ENCODE measurements around the gene MAPK6.

MAPK6 gene

GRCh38 chr15:52020221-52021085, 1.4 kb downstream of the MAPK6 start:
- H3K4me3 ChIP-seq (ENCODE audit: low read depth, low read length): peak overlapping the region; percentile 97
- no peaks in the 10 kb centered on the region; the same call in none of the 2 replicates for H3K36me3 ChIP-seq
- TF ChIP-seq CTCF (IDR thresholded peaks at IDR 0.05; ENCODE audit: low read depth, low read length): no peak
- no peaks in the 10 kb centered on the region for H3K27me3 ChIP-seq (ENCODE audit: insufficient read depth, low read depth, severe bottlenecking)
- peak overlapping the region; percentile 86 for H3K27ac ChIP-seq
- H3K9me3 ChIP-seq (ENCODE audit: severe bottlenecking): no peaks in the 10 kb centered on the region
- no peak for DNase-seq

DNA sequence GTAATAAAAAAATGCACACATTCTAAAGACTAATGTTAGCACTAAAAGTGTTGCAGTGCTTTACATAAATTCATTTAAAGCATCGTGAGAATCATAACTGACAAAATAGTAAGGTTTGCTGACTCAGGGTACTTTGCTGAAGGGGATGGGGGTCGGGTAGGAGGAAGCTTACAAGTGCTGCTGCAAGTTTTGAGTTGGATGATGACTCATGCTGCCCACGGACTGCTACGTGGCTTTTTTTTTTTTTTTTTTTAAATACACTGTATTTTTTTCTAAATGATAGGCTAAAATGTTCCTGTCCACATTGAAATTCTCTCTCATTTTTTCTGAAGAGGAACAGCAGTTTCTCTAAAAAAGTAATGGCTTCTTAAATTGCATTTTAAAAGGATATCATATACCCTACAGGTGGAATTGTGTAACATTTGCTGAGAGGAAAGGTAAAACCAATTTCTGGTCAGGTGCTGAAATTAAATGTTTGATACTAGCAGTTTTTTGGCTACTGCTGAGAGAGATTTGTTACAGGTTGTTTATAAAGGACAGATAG, 2.2 kb downstream of the MAPK6 start:
- no peaks in the 10 kb centered on the region for H3K27me3 ChIP-seq (ENCODE audit: insufficient read depth, low read depth, severe bottlenecking)
- H3K9me3 ChIP-seq (ENCODE audit: severe bottlenecking): no peaks in the 10 kb centered on the region
- no peak overlapping the region for H3K4me3 ChIP-seq (ENCODE audit: low read depth, low read length)
- no peak for TF ChIP-seq CTCF (IDR thresholded peaks at IDR 0.05; ENCODE audit: low read depth, low read length)
- no peaks in the 10 kb centered on the region; the same call in none of the 2 replicates for H3K36me3 ChIP-seq
- H3K27ac ChIP-seq: no peak overlapping the region
- no peak for DNase-seq

- H3K9me3 ChIP-seq (ENCODE audit: severe bottlenecking): no peaks in the 10 kb centered on the region
- no peaks in the 10 kb centered on the region; the same call in none of the 2 replicates for H3K36me3 ChIP-seq
- no peaks in the 10 kb centered on the region for H3K27me3 ChIP-seq (ENCODE audit: insufficient read depth, low read depth, severe bottlenecking)
- no peak for DNase-seq
- TF ChIP-seq CTCF (IDR thresholded peaks at IDR 0.05; ENCODE audit: low read depth, low read length): no peak
- H3K4me3 ChIP-seq (ENCODE audit: low read depth, low read length): no peak overlapping the region
- H3K27ac ChIP-seq: no peak overlapping the region
These were observed 3.0 kb downstream of the MAPK6 start for GRCh38 chr15:52021892-52022540.

- Histone ChIP-seq H3K4me3 (ENCODE audit: low read depth, low read length) (no peak overlapping the region), H3K27me3 (ENCODE audit: insufficient read depth, low read depth, severe bottlenecking) (no peaks in the 10 kb centered on the region), H3K36me3 (peaks cover under 1% of the 10 kb centered on the region), H3K9me3 (ENCODE audit: severe bottlenecking) (no peaks in the 10 kb centered on the region), H3K27ac (no peak overlapping the region)
- no peak for DNase-seq
- no peak for TF ChIP-seq CTCF (IDR thresholded peaks at IDR 0.05; ENCODE audit: low read depth, low read length)
These were observed 4.3 kb downstream of the MAPK6 start for GRCh38 chr15:52023169-52023922.

DNA sequence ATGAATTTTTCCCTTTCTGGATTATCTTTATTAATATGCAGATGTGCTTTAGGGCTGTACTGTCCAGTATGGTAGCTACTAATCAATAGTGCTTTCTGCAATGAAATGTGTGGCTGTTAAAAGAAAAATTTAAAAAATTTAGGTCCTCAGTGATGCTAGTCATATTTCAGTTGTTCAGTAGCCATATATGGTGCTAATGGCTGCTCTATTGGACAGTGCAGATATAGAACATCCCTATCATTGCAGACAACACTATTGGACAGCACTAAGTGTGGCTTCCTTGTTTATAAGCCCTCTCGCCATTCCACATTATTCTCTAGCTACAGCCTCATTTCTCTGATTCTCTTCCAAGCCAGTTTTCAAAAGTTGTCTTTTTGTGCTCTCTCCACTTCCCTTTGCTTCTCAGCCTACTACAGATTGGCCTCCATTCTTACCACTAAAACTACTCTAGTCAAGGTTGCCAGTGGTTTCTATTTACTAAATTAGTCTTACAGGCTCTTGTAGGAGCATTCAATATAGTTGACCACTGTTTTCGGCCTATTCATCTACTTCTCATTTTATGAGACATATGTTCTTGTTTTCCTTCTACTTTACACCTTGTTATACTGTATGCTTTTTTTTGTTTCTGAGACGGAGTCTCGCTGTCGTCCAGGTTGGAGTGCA, 9.5 kb downstream of the MAPK6 start:
- no peaks in the 10 kb centered on the region for H3K27me3 ChIP-seq (ENCODE audit: insufficient read depth, low read depth, severe bottlenecking)
- TF ChIP-seq CTCF (IDR thresholded peaks at IDR 0.05; ENCODE audit: low read depth, low read length): no peak
- H3K4me3 ChIP-seq (ENCODE audit: low read depth, low read length): no peak overlapping the region
- H3K27ac ChIP-seq: no peak overlapping the region
- peaks cover 10% of the 10 kb centered on the region for H3K36me3 ChIP-seq
- no peaks in the 10 kb centered on the region for H3K9me3 ChIP-seq (ENCODE audit: severe bottlenecking)
- no peak for DNase-seq
